A549 treated with AZD9567 at 1 μM for 4 hours (cell line): ENCODE measurements around the gene SHCBP1L. TPM values are rescaled to one million over a fixed set of nuclear protein-coding genes. Genes with fewer than 3 reads are reported as not detected.

Experiments
- total RNA-seq: library from RNA; stranded (reverse); fragments of 200-300 nt; extraction: Qiagen RNA extraction; gene quantifications from 5 replicates; pipeline ENCODE4 v1.2.3, GENCODE V29; 2022; ENCODE audit not compliant: insufficient read depth

The SHCBP1L gene
- not detected in 5 replicates for total RNA-seq

DNA sequence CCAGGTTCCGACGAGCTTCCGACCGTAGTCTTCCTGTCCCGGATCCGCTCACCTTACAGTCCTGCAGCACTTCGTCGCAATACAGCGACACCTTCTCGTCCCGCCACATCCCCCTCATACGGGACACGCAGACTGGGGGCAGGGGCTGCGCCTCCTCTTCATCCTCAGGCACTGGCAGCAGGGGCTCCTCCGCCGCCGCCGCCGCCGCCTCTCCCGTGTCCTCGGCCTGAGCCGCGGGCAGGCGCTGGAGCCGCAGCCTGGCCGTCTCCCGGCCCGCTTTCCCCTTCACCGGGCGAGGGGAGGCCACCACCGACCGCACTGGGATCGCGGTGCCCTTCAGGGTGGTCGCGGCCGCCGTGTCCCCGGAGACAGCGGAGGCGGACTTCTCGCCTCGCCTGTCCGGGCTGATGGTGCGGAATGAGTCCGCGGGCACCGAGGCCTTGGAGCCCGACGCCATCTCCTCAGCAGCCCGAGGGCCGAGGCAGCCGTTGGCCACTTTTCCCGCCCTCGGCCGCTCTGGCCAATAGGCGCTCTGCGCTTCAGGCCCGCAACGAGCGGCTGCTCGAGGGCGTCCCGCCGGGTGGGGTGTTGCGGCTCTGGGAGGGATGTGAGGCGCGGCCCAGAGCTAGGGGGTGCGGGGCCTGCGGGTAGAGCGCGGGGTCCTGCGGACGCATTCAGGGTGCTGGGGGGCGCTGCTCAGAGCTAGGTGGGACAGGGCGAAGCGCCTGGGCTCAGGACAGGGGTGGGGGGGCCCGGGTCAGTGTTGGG is at the start of gene SHCBP1L:
SHCBP1L (minus strand) TSS at position 490 of the 768 bp plus-strand sequence; CDS start at position 457, 33 bp downstream.

Other genes starting within 250 kb of the SHCBP1L start
- gene NPL, start 163.4 kb downstream of the SHCBP1L start, total RNA-seq, result 0.51 to 0.96 TPM (median 0.73 TPM) in 5 replicates
- gene DHX9, start 113.8 kb downstream of the SHCBP1L start, total RNA-seq, result 159 to 202 TPM (median 169 TPM) in 5 replicates
- gene LAMC1, start 70.3 kb upstream of the SHCBP1L start, total RNA-seq, result 81.9 to 104 TPM (median 101 TPM) in 5 replicates
- gene LAMC2, start 233.1 kb upstream of the SHCBP1L start, total RNA-seq, result 17.0 to 21.7 TPM (median 17.2 TPM) in 5 replicates